Adrenal gland (tissue), 12 donors: ENCODE results near the gene RAD23A. TPM values are rescaled to one million over a fixed set of nuclear protein-coding genes. Genes with fewer than 3 reads are reported as not detected.
A peak's percentile ranks its signal among the peaks of the same experiment; 100 is the strongest.

ENCODE experiments used
- DNase-seq, 7 donors: peaks; one replicate each; pipeline ENCODE4 v3.0.0-alpha.2; 2019 to 2020
- H3K27ac ChIP-seq, 5 donors: fragments of 200-600 bp; sonication (generic) in 4 of 5; 1 replicate in 3 of 5; 2 replicates in 2 of 5; pipeline versions ENCODE4 v1.5.1 to v1.8.0; 2016 to 2020; ENCODE audit warnings: mild to moderate bottlenecking in 1 of 5
- H3K27me3 ChIP-seq: fragments of 200-600 bp; 2 replicates; pipeline ENCODE4 v1.8.0; 2021
- H3K36me3 ChIP-seq, 2 donors: fragments of 200-600 bp; replicated peaks in 1 of 2; 1 replicate in 1 of 2; 2 replicates in 1 of 2; pipeline versions ENCODE4 v1.5.1 to v1.8.0; 2018 to 2022
- H3K4me1 ChIP-seq, 2 donors: fragments of 200-600 bp; replicated peaks in 1 of 2; 1 replicate in 1 of 2; 2 replicates in 1 of 2; pipeline versions ENCODE4 v1.5.1 to v1.8.0; 2018 to 2021
- H3K4me3 ChIP-seq, 4 donors: fragments of 200-600 bp; sonication (generic) in 3 of 4; one replicate each; pipeline ENCODE4 v1.5.1; 2016 to 2018
- H3K9me3 ChIP-seq, 3 donors: fragments of 200-600 bp; sonication (generic) in 1 of 3; replicated peaks in 1 of 3; 1 replicate in 2 of 3; 2 replicates in 1 of 3; pipeline versions ENCODE4 v1.5.1 to v1.8.0; 2016 to 2021
- POLR2A ChIP-seq, 2 donors: fragments of 450-650 bp; IDR thresholded peaks; one replicate each; pipeline ENCODE4 v1.6.1; 2017; ENCODE audit warnings: antibody characterized with exemption in 2 of 2, mild to moderate bottlenecking in 2 of 2, moderate library complexity in 1 of 2
- WGBS, 4 donors: extraction: QIAGEN DNeasy Blood & Tissue Kit in 2 of 4; methylation state at CpG; one replicate each; pipeline versions ENCODE4 v1.1.5 to v1.1.7; 2013 to 2017; 5-methylcytosine and 5-hydroxymethylcytosine counted together
- intact Hi-C, 2 donors: fragments of 100-400 bp; cut with DNase I; formaldehyde crosslinking; loops; one replicate each; pipeline versions ENCODE4 v1.14.1 to v1.15.0; 2022 to 2023
- microRNA-seq, 3 donors: library from miRNA; unstranded; fragments of <30 nt; microRNA quantifications; one replicate each; pipeline ENCODE4, GENCODE V29; 2017 to 2020
- polyA plus RNA-seq, 3 donors: library from polyadenylated mRNA; stranded (reverse); fragments of 200-250 nt in 2 of 3; fragments of 350-450 nt in 1 of 3; fragmentation: Illumina TruSeq in 1 of 3; extraction: RNeasy Lipid Tissue Mini Kit (QIAGEN cat#74804) in 1 of 3; gene quantifications; one replicate each; pipeline ENCODE4 v1.2.3, GENCODE V29; 2013 to 2014
- small RNA-seq, 2 donors: library from RNA; depleted of rRNA; stranded (forward); fragments of <200 nt; gene quantifications; one replicate each; pipeline ENCODE3, GENCODE V24; 2016
- total RNA-seq, 9 donors: library from RNA; depleted of rRNA in 4 of 9; stranded (reverse); fragments of >200 nt in 4 of 9; fragments of 120-200 nt in 1 of 9; fragmentation: NEBNext Ultra II Directional in 1 of 9; extraction: Animal tissue kit (Norgen Biotek cat#: 25700) in 1 of 9; gene quantifications; one replicate each; pipeline versions ENCODE4 v1.1.0 to v1.2.4, GENCODE V29; 2013 to 2023
- TF ChIP-seq, protein P1 (sequence below), 6 experiments: fragments of 450-650 bp in 4 of 6; fragments of 200-600 bp in 2 of 6; sonication (generic) in 1 of 6; IDR thresholded peaks; 1 replicate in 5 of 6; 2 replicates in 1 of 6; pipeline versions ENCODE4 v1.5.1 to v1.8.0; 2016 to 2021; ENCODE audit warnings: antibody characterized with exemption in 6 of 6, mild to moderate bottlenecking in 2 of 6, moderate library complexity in 1 of 6
- donor health status: healthy with polysubstance abuse.
- donor health status: Bipolar disorder and iron deficiency.
- donor health status: DM: yes; HTN: yes; CAD: no.
- donor health status: DM: no; HTN: no; CAD: no.
- donor health status: DM: no; HTN: no; CAD: no.
- donor health status: DM: yes; HTN: yes; CAD: no.

The RAD23A gene
- total and polyA plus RNA-seq, 12 donors: 66.5 to 240 (median 112) TPM

DNA sequence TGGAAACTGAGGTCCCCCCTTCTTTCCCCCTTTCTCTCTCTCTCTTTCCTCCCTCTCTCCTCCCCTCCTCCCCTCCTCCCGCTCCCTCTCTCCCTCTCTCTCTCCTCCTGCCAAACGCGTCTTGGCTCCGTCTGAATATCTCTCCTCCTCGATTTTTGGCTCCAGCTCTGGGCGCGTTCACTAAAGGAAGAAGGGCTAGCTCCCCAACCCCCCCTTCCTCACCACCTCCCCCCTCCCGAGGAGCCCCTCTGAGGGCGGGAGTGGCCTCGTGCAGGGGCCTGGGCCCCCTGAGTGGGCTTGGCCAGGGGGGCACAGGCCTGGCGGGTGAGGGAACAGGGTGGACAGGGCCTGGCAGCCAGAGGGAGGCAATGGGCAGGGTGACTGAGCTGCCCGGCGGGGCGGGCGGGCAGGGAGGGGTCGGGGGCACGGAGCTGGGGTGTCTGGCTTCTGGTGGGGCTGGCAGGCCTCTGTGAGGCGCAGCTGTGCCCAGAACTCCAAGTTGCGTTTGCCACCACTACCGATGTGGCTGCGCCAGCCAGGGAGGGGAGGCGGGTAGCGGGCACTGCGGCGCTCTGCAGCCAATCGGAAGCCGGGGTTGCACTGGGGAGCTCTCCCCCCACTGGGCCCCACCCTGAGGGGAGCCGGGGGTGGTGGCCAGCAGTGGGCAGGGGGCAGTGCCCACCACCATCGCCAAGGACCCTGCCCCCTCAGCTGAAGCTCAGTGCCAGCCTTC lies 56.7 kb downstream of the RAD23A start:
- no peak for TF ChIP-seq POLR2A (IDR thresholded peaks at IDR 0.05)
- TF ChIP-seq, protein P1, sequence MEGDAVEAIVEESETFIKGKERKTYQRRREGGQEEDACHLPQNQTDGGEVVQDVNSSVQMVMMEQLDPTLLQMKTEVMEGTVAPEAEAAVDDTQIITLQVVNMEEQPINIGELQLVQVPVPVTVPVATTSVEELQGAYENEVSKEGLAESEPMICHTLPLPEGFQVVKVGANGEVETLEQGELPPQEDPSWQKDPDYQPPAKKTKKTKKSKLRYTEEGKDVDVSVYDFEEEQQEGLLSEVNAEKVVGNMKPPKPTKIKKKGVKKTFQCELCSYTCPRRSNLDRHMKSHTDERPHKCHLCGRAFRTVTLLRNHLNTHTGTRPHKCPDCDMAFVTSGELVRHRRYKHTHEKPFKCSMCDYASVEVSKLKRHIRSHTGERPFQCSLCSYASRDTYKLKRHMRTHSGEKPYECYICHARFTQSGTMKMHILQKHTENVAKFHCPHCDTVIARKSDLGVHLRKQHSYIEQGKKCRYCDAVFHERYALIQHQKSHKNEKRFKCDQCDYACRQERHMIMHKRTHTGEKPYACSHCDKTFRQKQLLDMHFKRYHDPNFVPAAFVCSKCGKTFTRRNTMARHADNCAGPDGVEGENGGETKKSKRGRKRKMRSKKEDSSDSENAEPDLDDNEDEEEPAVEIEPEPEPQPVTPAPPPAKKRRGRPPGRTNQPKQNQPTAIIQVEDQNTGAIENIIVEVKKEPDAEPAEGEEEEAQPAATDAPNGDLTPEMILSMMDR (IDR thresholded peaks at IDR 0.05): no peak
- DNase-seq: peak in 3 of 7 donors; percentile 36 to 50 (median 43)
- Histone ChIP-seq H3K27ac (peak overlapping the region in 2 of 5 donors; percentile 63 to 80), H3K36me3 (no peaks in the 10 kb centered on the region), H3K9me3 (no peaks in the 10 kb centered on the region), H3K4me1 (peaks cover 0 to 5% of the 10 kb centered on the region in 2 donors), H3K27me3 (no peaks in the 10 kb centered on the region), H3K4me3 (peak overlapping the region in 1 of 4 donors; percentile 27)
- 39 to 67% (median 62%) methylated on average over 16 to 29 of the region's 29 CpGs for WGBS, 4 donors
- intact Hi-C loops: no loop called here

GRCh38 chr19:13003081-13003480 lies 57.4 kb downstream of the RAD23A start:
- intact Hi-C loops: no loop called here
- Histone ChIP-seq H3K27me3 (no peaks in the 10 kb centered on the region), H3K27ac (no peak overlapping the region), H3K36me3 (no peaks in the 10 kb centered on the region), H3K4me3 (no peak overlapping the region), H3K4me1 (peaks cover 0 to 4% of the 10 kb centered on the region in 2 donors), H3K9me3 (no peaks in the 10 kb centered on the region)
- DNase-seq: no peak
- TF ChIP-seq, protein P1 (IDR thresholded peaks at IDR 0.05): no peak
- 84 to 91% (median 86%) methylated on average over 3 to 15 of the region's 15 CpGs for WGBS, 4 donors

Small RNA genes lying within 50 kb of the gene (microRNA-seq; reads per million reads assigned to microRNA genes)
- 0 reads per million in 3 donors for gene MIR5695
- 0.85 to 1.9 (median 0.89) reads per million in 3 donors for gene MIR6515

Small RNA genes lying within 50 kb of the gene (small RNA-seq; reads per million reads assigned to genes)
- gene MIR5695 (0 reads per million in 2 donors), gene MIR6515 (0.36 to 0.42 reads per million in 2 donors)

Other genes with a start within 250 kb of the RAD23A start
- 10 to 100 TPM in 5 of 9 donors, 1 to 10 TPM in 4; 6.9 to 14.7 (median 11.1) TPM for gene FBXW9, start 249.2 kb upstream of the RAD23A start, total RNA-seq
- 1 to 10 TPM; 2.1 to 6.8 (median 6.4) TPM for gene FBXW9, start 249.2 kb upstream of the RAD23A start, polyA plus RNA-seq
- 100 to 1,000 TPM in 2 of 9 donors, 10 to 100 TPM in 7; 24.5 to 104 (median 78.0) TPM for gene TNPO2, start 221.9 kb upstream of the RAD23A start, total RNA-seq
- 10 to 100 TPM; 43.4 to 99.2 (median 58.4) TPM for gene TNPO2, start 221.9 kb upstream of the RAD23A start, polyA plus RNA-seq
- gene TRIR, start 211.2 kb upstream of the RAD23A start, total RNA-seq: 100 to 1,000 TPM; 125 to 423 (median 195) TPM
- 100 to 1,000 TPM; 162 to 405 (median 338) TPM for gene TRIR, start 211.2 kb upstream of the RAD23A start, polyA plus RNA-seq
- gene GET3, start 208.4 kb upstream of the RAD23A start, total RNA-seq: 10 to 100 TPM; 75.3 to 97.7 (median 82.5) TPM
- 10 to 100 TPM; 50.3 to 74.1 (median 56.7) TPM for gene GET3, start 208.4 kb upstream of the RAD23A start, polyA plus RNA-seq
- not detected for gene BEST2, start 194.1 kb upstream of the RAD23A start, total RNA-seq
- not detected for gene BEST2, start 194.1 kb upstream of the RAD23A start, polyA plus RNA-seq
- 10 to 100 TPM; 10.2 to 38.3 (median 25.5) TPM for gene HOOK2, start 170.3 kb upstream of the RAD23A start, total RNA-seq
- 10 to 100 TPM in 2 of 3 donors, 1 to 10 TPM in 1; 6.3 to 99.7 (median 69.3) TPM for gene HOOK2, start 170.3 kb upstream of the RAD23A start, polyA plus RNA-seq
- gene JUNB, start 154.4 kb upstream of the RAD23A start, total RNA-seq: 100 to 1,000 TPM in 8 of 9 donors, 10 to 100 TPM in 1; 46.9 to 594 (median 351) TPM
- gene JUNB, start 154.4 kb upstream of the RAD23A start, polyA plus RNA-seq: 100 to 1,000 TPM in 2 of 3 donors, 1 to 10 TPM in 1; 4.2 to 291 (median 104) TPM
- gene PRDX2, start 144.1 kb upstream of the RAD23A start, total RNA-seq: 1,000 to 10,000 TPM in 3 of 9 donors, 100 to 1,000 TPM in 6; 597 to 1,660 (median 849) TPM
- gene PRDX2, start 144.1 kb upstream of the RAD23A start, polyA plus RNA-seq: 100 to 1,000 TPM; 146 to 957 (median 364) TPM
- gene THSD8, start 143.8 kb upstream of the RAD23A start, total RNA-seq: 1 to 10 TPM in 5 of 9 donors, not detected in 4; 1.8 to 8.6 (median 4.7) TPM
- 1 to 10 TPM; 3.5 to 5.6 (median 4.4) TPM for gene THSD8, start 143.8 kb upstream of the RAD23A start, polyA plus RNA-seq
- gene RNASEH2A, start 139.3 kb upstream of the RAD23A start, total RNA-seq: 10 to 100 TPM in 1 of 9 donors, 1 to 10 TPM in 8; 2.8 to 11.5 (median 6.6) TPM
- 1 to 10 TPM; 1.8 to 4.3 (median 3.4) TPM for gene RNASEH2A, start 139.3 kb upstream of the RAD23A start, polyA plus RNA-seq
- 1 to 10 TPM in 3 of 9 donors, under 1 TPM in 1, not detected in 5; 0.23 to 5.2 (median 2.9) TPM for gene RTBDN, start 111.3 kb upstream of the RAD23A start, total RNA-seq
- 10 to 100 TPM in 1 of 3 donors, 1 to 10 TPM in 2; 2.0 to 16.4 (median 4.5) TPM for gene RTBDN, start 111.3 kb upstream of the RAD23A start, polyA plus RNA-seq
- gene MAST1, start 107.3 kb upstream of the RAD23A start, total RNA-seq: 1 to 10 TPM in 8 of 9 donors, under 1 TPM in 1; 0.72 to 6.9 (median 3.0) TPM
- 10 to 100 TPM in 1 of 3 donors, 1 to 10 TPM in 2; 1.3 to 29.6 (median 4.7) TPM for gene MAST1, start 107.3 kb upstream of the RAD23A start, polyA plus RNA-seq
- gene DNASE2, start 64.4 kb upstream of the RAD23A start, total RNA-seq: 10 to 100 TPM in 8 of 9 donors, 1 to 10 TPM in 1; 3.3 to 83.4 (median 53.8) TPM
- 10 to 100 TPM; 13.6 to 22.2 (median 17.9) TPM for gene DNASE2, start 64.4 kb upstream of the RAD23A start, polyA plus RNA-seq
- gene KLF1, start 58.7 kb upstream of the RAD23A start, total RNA-seq: under 1 TPM in 2 of 9 donors, not detected in 7; 0.23 to 0.83 TPM
- gene KLF1, start 58.7 kb upstream of the RAD23A start, polyA plus RNA-seq: under 1 TPM in 1 of 3 donors, not detected in 2; 0.24 TPM
- 10 to 100 TPM; 23.7 to 78.4 (median 35.3) TPM for gene GCDH, start 54.7 kb upstream of the RAD23A start, total RNA-seq
- gene GCDH, start 54.7 kb upstream of the RAD23A start, polyA plus RNA-seq: 10 to 100 TPM; 16.2 to 26.9 (median 22.5) TPM
- under 1 TPM in 2 of 9 donors, not detected in 7; 0.78 to 0.91 TPM for gene SYCE2, start 26.6 kb upstream of the RAD23A start, total RNA-seq
- gene SYCE2, start 26.6 kb upstream of the RAD23A start, polyA plus RNA-seq: under 1 TPM; 0.16 to 0.24 (median 0.20) TPM
- 100 to 1,000 TPM in 1 of 9 donors, 10 to 100 TPM in 8; 40.6 to 102 (median 55.0) TPM for gene FARSA, start 12.2 kb upstream of the RAD23A start, total RNA-seq
- 10 to 100 TPM; 33.5 to 62.1 (median 36.0) TPM for gene FARSA, start 12.2 kb upstream of the RAD23A start, polyA plus RNA-seq
- 1,000 to 10,000 TPM in 2 of 9 donors, 100 to 1,000 TPM in 7; 271 to 1,489 (median 656) TPM for gene CALR, start 7.3 kb upstream of the RAD23A start, total RNA-seq
- gene CALR, start 7.3 kb upstream of the RAD23A start, polyA plus RNA-seq: 1,000 to 10,000 TPM in 1 of 3 donors, 100 to 1,000 TPM in 2; 224 to 1,230 (median 336) TPM
- 100 to 1,000 TPM in 1 of 9 donors, 10 to 100 TPM in 8; 26.1 to 101 (median 48.5) TPM for gene GADD45GIP1, start 11.4 kb downstream of the RAD23A start, total RNA-seq
- gene GADD45GIP1, start 11.4 kb downstream of the RAD23A start, polyA plus RNA-seq: 100 to 1,000 TPM in 2 of 3 donors, 10 to 100 TPM in 1; 16.5 to 213 (median 183) TPM
- gene DAND5, start 23.7 kb downstream of the RAD23A start, total RNA-seq: 1 to 10 TPM in 5 of 9 donors, under 1 TPM in 4; 0.35 to 2.3 (median 1.1) TPM
- gene DAND5, start 23.7 kb downstream of the RAD23A start, polyA plus RNA-seq: under 1 TPM; 0.27 to 0.34 (median 0.32) TPM
- 10 to 100 TPM in 8 of 9 donors, 1 to 10 TPM in 1; 1.3 to 72.8 (median 32.2) TPM for gene NFIX, start 49.6 kb downstream of the RAD23A start, total RNA-seq
- 10 to 100 TPM in 1 of 3 donors, 1 to 10 TPM in 2; 4.9 to 18.0 (median 9.4) TPM for gene NFIX, start 49.6 kb downstream of the RAD23A start, polyA plus RNA-seq
- gene LYL1, start 157.0 kb downstream of the RAD23A start, total RNA-seq: 10 to 100 TPM in 5 of 9 donors, 1 to 10 TPM in 4; 4.3 to 22.5 (median 10.5) TPM
- gene LYL1, start 157.0 kb downstream of the RAD23A start, polyA plus RNA-seq: 10 to 100 TPM in 1 of 3 donors, 1 to 10 TPM in 1, under 1 TPM in 1; 0.38 to 18.7 (median 7.9) TPM
- 10 to 100 TPM; 13.4 to 48.0 (median 30.7) TPM for gene TRMT1, start 170.9 kb downstream of the RAD23A start, total RNA-seq
- gene TRMT1, start 170.9 kb downstream of the RAD23A start, polyA plus RNA-seq: 100 to 1,000 TPM in 2 of 3 donors, 10 to 100 TPM in 1; 15.5 to 229 (median 120) TPM
- 10 to 100 TPM; 26.7 to 67.0 (median 41.2) TPM for gene NACC1, start 172.4 kb downstream of the RAD23A start, total RNA-seq
- gene NACC1, start 172.4 kb downstream of the RAD23A start, polyA plus RNA-seq: 10 to 100 TPM; 12.4 to 47.7 (median 14.8) TPM
- 10 to 100 TPM; 30.5 to 90.7 (median 62.2) TPM for gene STX10, start 204.5 kb downstream of the RAD23A start, total RNA-seq
- gene STX10, start 204.5 kb downstream of the RAD23A start, polyA plus RNA-seq: 100 to 1,000 TPM in 2 of 3 donors, 10 to 100 TPM in 1; 16.0 to 182 (median 159) TPM
- gene IER2, start 204.5 kb downstream of the RAD23A start, total RNA-seq: 100 to 1,000 TPM in 2 of 9 donors, 10 to 100 TPM in 6, 1 to 10 TPM in 1; 8.8 to 121 (median 59.3) TPM
- gene IER2, start 204.5 kb downstream of the RAD23A start, polyA plus RNA-seq: 100 to 1,000 TPM in 1 of 3 donors, 10 to 100 TPM in 1, 1 to 10 TPM in 1; 7.4 to 120 (median 97.1) TPM